22Rv1 (cell line): Measurements from ENCODE around the gene AKR1E2.

Experiments
- ZFX ChIP-seq: fragments of 450-650 bp; IDR thresholded peaks from 2 replicates; pipeline ENCODE4 v1.6.1; 2017; ENCODE audit warnings: antibody characterized with exemption, borderline replicate concordance
- TF ChIP-seq, protein P1 (sequence below): fragments of 450-650 bp; IDR thresholded peaks from 2 replicates; pipeline ENCODE4 v1.5.1; 2017; ENCODE audit warnings: mild to moderate bottlenecking

DNA sequence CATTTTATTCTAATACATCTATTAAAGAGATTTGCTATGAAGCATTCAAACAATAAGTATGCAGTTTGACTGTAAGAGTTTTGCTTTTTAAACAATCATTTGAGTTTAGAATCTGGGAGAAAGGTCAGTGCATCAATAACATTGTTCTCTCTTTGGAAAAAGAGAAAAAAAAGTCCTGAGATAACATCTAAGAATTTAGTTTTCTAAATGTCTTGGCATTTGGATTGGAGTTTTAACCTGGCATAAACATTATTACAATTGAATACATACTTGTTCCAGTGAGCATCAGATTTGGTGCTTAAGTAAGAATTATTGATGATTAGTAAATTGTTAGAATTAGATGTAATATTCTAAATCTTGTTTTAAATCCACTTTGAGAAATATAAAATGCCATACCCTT, 47.2 kb upstream of the AKR1E2 start:
- TF ChIP-seq, protein P1, sequence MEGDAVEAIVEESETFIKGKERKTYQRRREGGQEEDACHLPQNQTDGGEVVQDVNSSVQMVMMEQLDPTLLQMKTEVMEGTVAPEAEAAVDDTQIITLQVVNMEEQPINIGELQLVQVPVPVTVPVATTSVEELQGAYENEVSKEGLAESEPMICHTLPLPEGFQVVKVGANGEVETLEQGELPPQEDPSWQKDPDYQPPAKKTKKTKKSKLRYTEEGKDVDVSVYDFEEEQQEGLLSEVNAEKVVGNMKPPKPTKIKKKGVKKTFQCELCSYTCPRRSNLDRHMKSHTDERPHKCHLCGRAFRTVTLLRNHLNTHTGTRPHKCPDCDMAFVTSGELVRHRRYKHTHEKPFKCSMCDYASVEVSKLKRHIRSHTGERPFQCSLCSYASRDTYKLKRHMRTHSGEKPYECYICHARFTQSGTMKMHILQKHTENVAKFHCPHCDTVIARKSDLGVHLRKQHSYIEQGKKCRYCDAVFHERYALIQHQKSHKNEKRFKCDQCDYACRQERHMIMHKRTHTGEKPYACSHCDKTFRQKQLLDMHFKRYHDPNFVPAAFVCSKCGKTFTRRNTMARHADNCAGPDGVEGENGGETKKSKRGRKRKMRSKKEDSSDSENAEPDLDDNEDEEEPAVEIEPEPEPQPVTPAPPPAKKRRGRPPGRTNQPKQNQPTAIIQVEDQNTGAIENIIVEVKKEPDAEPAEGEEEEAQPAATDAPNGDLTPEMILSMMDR: no peak
- no peak for TF ChIP-seq ZFX
